DOHH2 (cell line): ENCODE results near the gene GPC5.

ENCODE experiments used
- CTCF ChIP-seq: fragments of 200-600 bp; sonication (generic); IDR thresholded peaks from one replicate; pipeline ENCODE4 v1.5.1; 2014; ENCODE audit warnings: antibody characterized with exemption, mild to moderate bottlenecking, low read depth, low read length; ENCODE audit not compliant: poor library complexity, severe bottlenecking
- EZH2phosphoT487 ChIP-seq: fragments of 200-600 bp; sonication (generic); IDR thresholded peaks from 2 replicates; pipeline ENCODE4 v1.6.1; 2017; ENCODE audit warnings: borderline replicate concordance, mild to moderate bottlenecking, antibody characterized with exemption, low read length, moderate library complexity, mixed read lengths

- no peak for TF ChIP-seq CTCF
- no peak for TF ChIP-seq EZH2phosphoT487
Observed at GRCh38 chr13:92197669-92198068, 799.2 kb downstream of the GPC5 start.
